NCI-H2227 treated with DMSO at 0.1 percent for 48 hours (cell line): ENCODE results near the gene EFCAB12.
A peak's percentile ranks its signal among the peaks of the same experiment; 100 is the strongest.
"Not testable (repeated sequence)": the region's sequence is repeated elsewhere in the genome, so short reads cannot be mapped to it uniquely, and the experiment has no call there.

Source experiments
- DNase-seq: peaks from one replicate; lab custom pipeline; 2025; lab: John Stamatoyannopoulos, UW

The EFCAB12 gene

DNA sequence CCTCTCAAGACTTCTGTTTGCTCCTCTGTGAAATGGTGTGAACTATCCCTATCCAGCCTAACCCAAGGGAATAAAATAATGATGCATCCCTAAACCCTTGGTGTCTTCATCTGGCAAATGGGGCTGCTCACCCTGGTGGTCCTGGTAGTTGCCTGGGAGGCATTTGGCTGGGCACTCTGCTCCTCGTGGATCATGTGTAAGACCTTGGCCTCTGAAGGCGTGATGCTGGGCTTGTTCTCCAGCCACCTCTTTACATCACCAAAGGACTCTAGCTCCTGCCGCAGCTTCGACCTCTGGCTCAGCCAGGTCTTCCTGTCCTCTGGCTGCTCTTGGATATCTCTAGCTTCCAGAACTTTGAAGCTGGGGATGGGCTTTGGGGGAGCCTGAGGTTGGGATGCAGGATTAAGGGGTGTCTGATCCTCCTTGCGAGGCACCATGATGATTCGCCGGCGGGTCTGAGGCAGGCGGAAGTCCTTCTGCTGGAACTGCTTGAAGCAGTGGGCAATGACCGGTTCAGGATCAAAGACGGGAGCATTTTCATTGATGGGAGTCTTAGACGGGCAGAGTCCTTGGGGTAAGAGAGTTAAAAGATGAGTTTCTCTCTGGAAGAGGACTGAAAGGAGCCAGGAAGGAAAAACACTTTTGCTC lies 7.1 kb downstream of the EFCAB12 start:
- DNase-seq = no peak

DNA sequence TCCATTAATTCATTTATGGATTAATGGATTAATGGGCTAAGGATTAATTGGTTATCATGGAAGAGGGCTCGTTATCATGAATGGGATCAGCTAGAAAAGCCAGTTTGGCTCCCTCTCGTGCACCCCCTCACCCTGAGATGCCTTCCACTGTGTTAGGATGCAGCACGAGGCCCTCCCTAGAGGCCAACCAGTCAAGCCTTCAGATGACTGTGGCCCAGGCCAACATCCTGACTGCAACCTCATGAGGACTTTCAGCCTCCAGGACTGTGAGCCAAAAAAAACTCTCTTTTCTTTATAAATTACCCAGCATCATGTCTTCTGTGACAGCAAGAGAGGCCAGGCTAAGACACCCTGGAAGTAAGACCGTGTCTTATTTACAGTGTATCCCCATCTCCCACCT lies 9.0 kb downstream of the EFCAB12 start:
- no peak for DNase-seq

DNA sequence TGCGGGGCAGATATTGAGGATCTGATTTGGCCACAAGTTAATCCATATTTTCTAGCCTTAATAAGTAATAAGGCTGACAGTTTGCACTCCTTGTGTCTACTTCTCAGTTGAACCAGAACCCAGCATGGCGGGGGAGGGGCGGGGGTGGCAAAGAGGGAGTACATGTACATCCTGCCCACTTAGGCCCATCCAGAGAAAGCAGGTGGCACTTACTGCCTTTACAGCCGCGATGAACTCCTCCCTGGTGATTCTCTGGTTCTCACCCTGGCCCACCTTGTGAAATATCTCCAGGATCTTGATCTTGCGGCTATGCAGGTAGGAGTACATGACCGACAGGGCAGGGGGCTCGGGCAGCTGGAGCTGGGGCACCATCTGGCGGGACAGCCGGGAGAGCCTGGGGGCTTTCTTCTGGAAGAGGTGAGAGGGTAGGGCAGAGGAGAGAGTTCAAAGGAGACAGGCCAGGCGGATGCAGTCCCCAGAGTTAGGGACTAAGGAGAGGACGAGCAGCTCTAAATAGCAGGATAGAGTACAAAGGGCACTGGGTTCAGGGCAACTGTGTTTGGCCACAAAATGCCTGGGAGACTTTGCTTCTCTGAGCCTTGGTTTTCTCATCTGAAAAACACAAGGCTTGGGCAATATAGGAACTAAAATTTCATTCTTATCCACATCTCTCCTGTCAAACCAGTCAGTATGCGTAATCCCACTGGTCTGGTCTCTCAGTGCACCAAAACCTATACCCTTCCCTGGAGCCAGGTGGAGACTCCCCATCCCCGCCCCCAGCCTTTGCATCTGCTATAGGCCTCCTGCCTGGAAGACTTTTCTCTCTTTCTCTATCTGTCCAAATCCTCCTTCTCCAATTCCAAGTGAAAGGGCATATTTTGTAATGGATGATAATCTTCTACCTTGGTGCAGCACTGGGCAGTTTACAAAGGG lies 10.1 kb downstream of the EFCAB12 start:
- DNase-seq = no peak

DNA sequence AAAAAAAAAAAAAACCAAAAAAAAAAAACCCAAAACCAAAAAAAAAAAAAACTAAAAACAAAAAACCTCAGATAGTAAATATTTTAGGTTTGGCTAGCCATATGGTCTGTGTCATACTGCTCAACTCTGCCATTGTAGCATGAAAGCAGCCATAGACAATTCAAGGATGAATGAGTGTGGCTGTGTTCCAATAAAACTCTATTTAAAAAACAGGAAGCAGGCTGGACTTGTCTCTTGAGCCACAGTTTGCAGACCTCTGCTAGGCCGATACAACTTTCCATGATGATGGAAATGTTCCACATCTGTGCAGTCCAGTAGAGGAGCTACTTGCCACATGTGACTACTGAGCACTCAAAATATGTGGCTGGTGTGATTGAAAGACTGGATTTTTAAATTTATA lies 11.1 kb downstream of the EFCAB12 start:
- no peak for DNase-seq

DNA sequence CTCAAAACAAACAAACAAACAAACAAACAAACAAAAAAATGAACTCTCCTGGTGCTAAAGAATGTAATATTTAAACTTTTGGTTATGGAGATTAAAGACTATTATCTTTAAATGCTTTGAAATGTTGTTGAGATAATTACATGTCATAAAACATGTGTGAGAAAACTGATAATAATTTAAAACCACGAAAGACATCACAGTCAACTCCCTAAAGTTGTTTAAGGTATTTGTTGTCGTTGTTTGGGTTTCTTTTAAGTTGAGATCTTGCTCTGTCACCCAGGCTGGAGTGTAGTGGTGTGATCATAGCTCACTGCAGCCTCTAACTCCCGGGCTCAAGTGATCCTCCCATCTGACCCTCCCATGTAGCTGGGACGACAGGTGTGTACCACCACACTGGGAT lies 12.0 kb downstream of the EFCAB12 start:
- DNase-seq = no peak

DNA sequence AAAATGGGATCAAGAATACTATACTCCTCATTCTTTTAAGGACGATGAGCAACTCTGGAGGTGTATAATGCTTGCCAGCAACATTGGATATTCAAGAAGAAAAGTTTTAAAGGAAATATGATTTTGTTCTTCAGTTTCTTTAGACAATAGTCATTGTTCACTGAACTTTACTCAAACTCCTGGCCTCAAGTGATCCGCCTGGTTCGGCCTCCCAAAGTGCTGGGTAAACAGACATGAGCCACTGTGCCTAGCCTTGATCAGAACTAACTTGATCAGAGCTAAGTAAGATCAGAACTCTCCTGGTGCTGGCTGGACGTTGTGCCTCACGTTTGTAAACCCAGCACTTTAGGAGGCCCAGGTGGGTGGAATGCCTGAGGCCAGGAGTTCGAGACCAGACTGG lies 12.6 kb downstream of the EFCAB12 start:
- DNase-seq = no peak

DNA sequence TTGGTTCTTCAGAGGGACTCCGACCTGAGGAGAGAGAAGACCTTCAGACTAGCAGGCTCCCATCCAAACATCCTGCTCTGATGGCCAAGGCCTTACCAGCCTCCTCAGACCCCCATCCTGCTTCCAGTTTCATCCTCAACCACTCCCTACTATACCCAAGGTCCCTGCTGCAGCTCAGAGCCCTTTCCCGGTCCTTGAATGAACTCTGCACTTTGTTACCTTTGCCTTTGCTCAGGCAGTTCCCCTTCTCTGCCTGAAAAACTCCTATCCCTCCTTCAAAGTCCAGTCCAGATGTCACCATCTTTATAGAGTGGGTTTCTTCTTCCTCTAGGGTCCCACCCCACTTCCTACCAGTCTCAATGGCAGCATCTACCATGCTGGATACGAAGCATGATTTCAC lies 13.1 kb downstream of the EFCAB12 start:
- no peak for DNase-seq

DNA sequence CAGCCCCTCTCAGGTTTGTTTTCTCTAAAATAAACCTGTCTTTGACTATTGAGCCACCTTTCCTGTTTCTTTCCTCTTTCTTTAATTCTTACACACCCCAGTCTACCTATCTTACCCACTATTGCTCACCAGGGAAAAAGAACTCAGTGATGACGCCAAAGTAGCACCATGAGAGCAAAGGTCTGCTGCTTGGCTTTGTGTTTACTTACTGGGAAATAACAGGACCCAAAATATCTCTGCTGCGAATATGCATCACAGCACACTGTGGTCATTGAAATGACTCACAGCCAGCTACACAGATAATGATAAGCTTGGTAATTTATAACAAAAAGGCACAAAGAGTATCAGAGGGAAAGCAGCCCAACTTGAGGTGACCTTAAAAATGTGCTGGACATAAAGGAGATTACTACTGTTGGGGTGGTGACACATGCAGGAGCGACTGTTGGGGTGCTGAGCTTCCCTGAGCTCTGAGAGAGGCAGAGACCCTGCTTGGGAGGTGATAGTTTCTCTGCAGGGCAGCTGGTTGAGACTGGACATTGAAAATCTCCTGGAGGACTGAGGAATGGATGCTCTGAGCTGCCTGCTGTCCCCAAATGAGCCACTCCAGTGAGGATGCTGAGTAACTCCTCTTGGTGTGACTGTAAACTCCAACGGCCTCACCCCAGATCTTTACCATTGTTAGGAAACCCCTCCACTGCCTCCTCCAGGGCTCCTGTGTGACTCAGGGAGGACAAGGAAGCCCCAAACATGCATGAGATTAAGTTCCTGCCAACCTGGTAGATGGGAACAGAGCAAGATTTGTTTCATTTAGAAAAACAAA lies 14.5 kb downstream of the EFCAB12 start:
- DNase-seq = no peak

DNA sequence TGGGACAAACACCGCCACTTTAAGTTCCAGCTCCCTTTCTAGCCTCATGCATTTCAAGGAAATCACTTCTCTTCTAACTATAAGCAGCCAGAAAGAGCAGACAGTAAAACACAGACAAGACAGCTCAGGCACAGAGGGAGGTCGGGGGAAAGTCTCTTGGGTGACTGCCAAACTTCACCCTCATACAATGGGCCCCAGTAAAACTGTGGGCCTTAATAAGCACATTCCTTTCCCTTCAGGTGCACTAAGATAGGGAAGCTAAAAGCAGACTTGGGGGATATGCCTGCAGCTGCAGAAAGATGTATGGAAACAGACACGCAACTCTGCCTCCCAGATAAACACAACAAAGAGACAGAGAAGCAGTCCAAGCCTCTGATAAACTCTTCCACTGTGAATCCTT lies 15.2 kb downstream of the EFCAB12 start:
- not testable (repeated sequence) for DNase-seq

DNA sequence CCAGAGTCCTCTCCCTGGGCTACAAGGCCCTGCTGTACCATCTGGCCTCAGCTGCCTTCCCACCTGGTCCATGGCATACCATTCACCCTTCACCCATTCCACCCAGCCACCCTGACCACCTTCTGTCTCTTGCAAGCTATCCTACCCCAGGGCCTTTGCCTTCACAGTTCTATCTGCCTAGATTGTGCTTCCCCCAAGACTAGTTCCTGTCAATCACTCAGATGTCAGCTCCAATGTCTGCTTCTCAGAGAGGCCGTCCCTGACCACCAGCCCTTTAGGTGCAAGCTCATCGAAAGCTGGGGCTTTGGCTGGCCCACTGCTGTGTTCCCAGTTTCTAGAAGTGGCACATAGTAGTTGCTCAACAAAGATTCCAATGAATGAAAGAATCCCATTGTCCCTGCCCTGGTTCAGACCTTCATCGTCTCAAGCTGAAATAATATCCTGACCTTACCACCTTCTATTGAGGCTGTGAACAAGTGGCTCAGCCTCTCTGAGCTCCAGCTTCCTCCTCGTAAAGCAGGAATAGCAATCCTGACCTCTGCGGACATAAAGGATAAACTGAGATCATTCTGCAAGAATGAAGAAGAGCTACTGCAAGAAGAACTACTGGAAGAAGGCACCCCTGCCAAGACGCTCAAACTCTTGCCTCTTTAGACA lies 15.8 kb downstream of the EFCAB12 start:
- DNase-seq = no peak

DNA sequence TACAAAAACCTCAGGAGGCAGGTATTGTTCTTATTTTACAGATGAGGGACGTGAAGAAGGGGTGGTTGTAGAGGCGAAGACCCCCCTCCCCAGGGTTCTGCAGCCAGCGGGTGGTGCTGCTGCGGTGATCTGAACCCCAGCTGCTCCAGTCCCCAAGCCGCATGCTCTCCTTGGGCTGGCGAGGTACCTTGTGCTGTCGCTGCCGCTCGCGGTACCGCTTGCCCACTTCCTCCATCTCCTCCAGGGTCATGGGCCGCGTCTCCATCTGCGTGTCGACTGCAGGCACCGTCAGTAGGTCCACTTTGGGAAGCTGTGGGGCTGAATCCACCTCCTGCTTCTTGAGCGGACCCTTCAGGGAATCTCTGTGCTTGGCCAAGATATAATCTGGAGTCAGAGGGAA lies 17.5 kb downstream of the EFCAB12 start:
- DNase-seq = no peak

DNA sequence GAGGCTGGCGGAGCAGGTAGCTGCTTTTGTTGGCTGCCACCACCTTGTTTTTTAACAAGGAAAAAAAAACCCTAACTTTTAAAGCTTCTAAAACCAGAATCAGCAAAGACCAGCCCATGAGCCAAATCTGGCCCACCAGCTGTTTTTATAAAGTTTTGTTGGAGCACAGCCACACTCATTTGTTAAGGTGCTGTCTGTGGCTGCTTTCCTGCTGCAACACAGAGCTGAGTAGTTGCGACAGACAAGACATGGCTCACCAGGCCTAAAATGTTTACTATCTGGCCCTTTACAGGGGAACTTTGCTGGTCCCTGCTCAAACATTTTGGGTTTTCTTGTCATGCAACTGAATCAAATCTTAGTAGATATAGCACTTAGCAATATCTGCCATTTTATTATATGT lies 18.9 kb downstream of the EFCAB12 start:
- DNase-seq = no peak

DNA sequence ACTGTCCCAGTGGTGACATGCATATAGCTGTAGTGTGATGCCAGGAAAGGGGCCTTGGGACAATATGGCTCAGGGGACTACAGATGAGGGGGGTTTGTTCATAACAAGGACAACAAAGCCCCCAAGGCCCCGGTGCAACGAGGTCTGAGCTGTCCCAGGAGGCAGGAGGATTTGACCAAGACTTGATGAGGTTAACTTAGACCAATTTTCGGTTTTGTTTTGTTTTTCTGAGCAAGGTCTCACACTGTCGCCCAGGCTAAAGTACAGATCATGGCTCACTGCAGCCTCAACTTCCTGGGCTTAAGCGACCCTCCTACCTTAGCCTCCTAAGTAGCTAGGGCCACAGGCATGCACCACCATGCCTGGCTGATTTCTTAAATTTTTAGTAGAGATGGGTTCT lies 23.8 kb downstream of the EFCAB12 start:
- no peak for DNase-seq

DNA sequence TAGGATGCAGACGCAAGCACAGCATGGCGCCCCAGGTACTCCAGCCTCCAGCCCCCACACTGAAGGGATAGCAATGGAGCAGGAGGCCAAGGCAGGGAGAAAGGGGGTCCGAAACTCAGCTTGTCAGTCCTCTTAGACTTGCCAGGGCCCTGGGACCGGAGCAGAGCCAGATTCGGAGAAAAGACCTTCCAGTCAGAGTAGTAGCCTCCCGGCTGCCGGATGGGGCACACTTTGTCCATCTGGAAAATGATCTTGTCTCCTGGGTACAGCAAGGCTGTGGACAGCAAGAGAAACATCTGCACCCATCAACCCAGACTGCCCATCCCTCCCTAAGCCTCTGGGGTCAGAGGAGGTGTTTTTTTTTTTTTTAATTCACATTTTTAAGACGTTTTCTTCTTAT lies 24.3 kb downstream of the EFCAB12 start:
- DNase-seq = no peak

DNA sequence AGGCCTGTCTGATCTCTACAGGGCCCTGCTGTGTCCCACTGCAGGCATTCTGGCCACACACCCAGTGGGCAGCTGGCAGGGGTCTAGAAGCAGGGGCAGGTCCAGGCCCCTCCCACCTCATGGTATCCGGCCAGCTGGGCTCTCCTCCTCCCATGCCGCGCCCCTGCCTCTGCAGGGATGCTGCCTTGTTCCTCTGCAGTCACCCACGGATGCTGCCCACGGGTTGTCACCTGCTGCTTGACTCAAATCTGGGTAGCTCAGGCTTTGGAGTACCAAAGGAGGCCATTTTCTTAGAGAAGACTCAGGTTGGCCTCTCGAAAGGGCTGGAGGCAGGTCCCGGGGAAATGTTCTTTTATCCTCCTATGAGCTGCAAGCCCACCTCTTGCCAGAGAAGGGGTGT lies 25.0 kb downstream of the EFCAB12 start:
- no peak for DNase-seq

DNA sequence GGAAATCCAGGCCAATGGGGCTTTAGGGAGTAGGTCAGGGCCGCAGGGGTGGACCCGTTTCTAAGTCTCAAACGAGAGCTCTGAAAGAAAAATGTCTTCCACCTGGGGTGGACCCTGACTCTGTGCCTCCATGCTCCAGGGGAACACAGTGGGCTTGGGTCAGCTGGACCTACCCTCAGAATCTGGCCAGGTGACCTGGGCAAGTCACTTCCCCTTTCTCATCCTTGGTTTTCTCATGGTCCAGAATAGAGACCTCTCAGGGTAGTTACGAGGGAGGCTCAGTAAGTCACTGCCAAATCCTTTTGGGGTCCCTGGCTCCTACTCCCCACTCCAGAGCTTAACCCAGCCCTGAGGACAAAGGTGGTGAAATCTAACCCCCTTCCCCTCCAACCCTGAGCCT lies 25.8 kb downstream of the EFCAB12 start:
- no peak for DNase-seq

DNA sequence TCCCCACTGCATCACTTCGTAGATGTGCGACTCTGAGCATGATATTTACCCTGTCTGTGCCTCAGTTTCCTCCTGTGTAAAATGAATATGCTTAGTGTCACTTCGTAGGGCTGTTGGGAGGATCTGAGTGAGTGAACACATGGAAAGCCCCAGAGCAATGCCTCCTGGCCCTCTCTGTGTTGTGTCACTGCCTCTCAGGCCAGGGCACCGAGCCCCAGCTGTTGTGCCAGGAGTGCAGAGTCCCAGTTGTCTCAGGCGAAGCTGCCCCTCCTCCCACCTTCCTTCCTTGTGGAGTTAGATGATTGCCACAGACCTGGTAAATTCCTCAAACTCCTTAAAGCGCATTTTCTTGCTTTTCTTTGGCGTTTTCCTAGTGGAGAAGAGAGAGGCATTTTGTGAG lies 26.2 kb downstream of the EFCAB12 start:
- DNase-seq = no peak

DNA sequence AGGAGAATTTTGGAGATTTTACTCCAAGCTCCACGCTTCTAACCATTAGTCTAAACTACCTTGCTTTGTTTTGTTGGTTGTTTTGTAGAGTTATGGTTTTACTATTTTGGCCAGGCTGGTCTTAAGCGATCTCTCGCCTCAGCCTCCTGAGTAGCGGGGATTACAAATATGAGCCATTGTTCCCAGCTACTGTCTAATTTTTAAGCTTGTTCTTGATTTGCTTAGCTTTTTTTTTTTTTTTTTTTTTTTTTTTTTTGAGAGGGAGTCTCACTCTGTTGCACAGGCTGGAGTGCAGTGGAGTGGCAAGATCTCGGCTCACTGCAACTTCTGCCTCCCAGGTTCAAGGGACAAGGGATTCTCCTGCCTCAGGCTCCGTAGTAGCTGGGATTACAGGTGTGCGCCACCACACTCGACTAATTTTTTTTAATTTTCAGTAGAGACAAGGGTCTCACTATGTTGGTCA lies 28.5 kb downstream of the EFCAB12 start:
- DNase-seq = no peak

DNA sequence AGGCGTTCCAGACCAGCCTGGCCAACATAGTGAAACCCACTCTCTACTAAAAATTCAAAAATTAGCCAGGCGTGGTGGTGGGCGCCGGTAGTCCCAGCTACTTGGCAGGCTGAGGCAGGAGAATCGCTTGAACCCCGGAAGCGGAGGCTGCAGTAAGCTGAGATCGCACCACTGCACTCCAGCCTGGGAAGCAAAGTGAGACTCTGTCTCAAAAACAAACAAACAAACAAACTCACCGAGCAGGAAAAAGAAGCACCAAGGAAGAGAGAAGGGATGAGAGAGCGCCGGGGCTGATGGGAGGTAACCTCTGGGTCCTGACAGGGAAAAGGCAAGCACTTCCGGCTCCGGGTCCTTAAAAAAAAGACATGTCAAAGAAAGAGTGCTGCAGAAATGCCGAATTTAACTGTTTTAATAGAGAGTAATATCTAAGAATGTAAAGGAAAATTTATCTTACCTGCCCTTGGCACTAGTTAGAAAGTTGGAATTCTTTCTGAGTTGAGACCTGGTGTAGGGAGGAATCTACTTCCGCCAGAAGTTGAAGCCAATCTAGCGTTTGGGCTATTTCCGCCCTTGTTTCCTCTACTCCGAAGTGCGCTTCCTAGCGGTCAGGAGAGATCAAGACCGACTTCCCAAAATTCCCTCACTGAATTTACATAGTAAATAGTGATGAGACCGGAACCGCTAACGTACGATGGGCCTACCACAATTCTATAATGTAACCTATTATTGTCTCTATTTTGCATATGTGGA lies 29.1 kb downstream of the EFCAB12 start:
- DNase-seq = peak; percentile 86

DNA sequence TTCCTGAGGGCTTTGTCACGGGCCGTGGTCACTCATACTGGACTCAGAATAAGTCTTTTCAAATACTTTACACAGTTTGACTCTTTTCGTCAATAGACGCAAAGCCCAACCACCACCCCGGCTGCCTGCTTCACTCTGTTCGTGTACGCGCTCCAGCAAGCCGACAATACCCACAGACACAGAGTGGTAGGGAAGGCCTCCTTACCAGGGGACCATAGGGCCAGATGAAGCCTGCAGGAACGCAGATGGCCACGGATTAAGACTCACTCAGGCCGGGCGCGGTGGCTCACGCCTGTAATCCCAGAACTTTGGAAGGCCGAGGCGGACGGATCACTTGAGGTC lies 29.7 kb downstream of the EFCAB12 start:
- DNase-seq = no peak

DNA sequence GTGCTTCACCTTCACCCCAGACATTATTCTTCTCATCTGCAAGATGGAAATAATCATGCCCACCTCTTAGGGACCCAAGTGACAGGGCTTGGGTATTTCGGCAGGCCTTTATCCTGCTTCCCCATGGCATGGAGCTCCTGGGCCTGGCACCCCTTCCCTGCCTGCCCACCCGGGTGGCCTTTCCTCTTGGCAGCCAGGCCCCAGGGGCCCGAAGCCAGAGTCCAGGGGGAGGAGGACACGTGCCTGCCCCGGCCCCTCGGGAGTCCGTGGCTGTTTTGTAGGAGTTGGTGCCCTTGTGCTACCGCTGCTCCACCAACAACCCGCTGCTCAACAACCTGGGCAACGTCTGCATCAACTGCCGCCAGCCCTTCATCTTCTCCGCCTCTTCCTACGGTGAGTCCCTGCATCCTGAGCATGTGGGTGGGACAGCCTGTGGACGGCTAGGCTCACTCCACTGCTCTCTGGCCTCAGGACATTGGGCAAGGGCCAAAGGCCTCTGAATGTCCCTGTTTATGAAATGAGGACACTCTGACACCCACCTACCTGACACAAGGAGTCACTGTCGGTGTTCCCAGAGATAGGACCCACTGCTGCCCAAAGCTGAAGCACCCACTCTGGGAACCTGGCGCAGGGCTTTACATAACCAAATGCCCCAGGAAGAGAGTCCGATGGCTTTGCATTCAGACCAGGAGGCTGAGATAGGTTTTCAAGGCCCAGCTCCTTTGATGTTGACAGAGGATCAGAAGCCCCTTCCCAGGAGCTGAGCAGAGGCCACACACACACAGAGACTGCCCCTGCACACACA lies 34.5 kb downstream of the EFCAB12 start:
- not testable (repeated sequence) for DNase-seq
